IMR-90 (cell line): ENCODE measurements around the gene KDM4F. TPM values are rescaled to one million over a fixed set of nuclear protein-coding genes. Genes with fewer than 3 reads are reported as not detected.

ENCODE experiments used
- ATAC-seq: fragments of 200-7000 bp; cut with Tn5 transposase; 2 replicates; pipeline ENCODE4 v1.9.1; 2020; ENCODE audit warnings: low read depth, mild to moderate bottlenecking, moderate library complexity
- BruUV-seq: library from RNA; stranded (reverse); fragments of 400-500 nt; replicated peaks from 2 replicates; lab custom pipeline; 2021; lab: Mats Ljungman, UMichigan
- CTCF ChIA-PET: fragments of 300-600 bp; formaldehyde crosslinking; extraction: SDS; loops from one replicate; lab custom pipeline; 2021; ENCODE audit warnings: antibody characterized with exemption; lab: Yijun Ruan, JAX
- POLR2A ChIA-PET: fragments of 300-600 bp; sonication (Branson Sonifier 250); formaldehyde crosslinking; loops from one replicate; lab custom pipeline; 2022; ENCODE audit warnings: antibody characterized with exemption; ENCODE audit not compliant: unreplicated experiment; lab: Charles Lee
- DNase-seq: peaks from one replicate; pipeline ENCODE4 v3.0.0; 2013
- H2AFZ ChIP-seq: replicated peaks from 2 replicates; pipeline ENCODE3; 2013; ENCODE audit warnings: low read length, mild to moderate bottlenecking; ENCODE audit not compliant: poor library complexity
- H2AK5ac ChIP-seq: 2 replicates; pipeline ENCODE4 v1.6.1; 2013; ENCODE audit warnings: low read depth, low read length, inconsistent platforms
- H2AK9ac ChIP-seq: replicated peaks from 2 replicates; pipeline ENCODE3; 2013; ENCODE audit warnings: mild to moderate bottlenecking, low read depth, low read length, moderate library complexity; ENCODE audit not compliant: poor library complexity
- H2BK120ac ChIP-seq: 2 replicates; pipeline ENCODE4 v1.6.1; 2013; ENCODE audit warnings: low read depth, low read length, inconsistent platforms
- H2BK15ac ChIP-seq: 3 replicates; pipeline ENCODE4 v1.6.1; 2013; ENCODE audit warnings: low read depth, low read length, inconsistent platforms
- H2BK20ac ChIP-seq: 2 replicates; pipeline ENCODE4 v1.6.1; 2013; ENCODE audit warnings: low read depth, mild to moderate bottlenecking, inconsistent platforms, low read length, moderate library complexity
- H2BK5ac ChIP-seq: 2 replicates; pipeline ENCODE4 v1.6.1; 2013; ENCODE audit warnings: mild to moderate bottlenecking, low read depth, low read length, inconsistent platforms; ENCODE audit not compliant: poor library complexity, severe bottlenecking
- H3K14ac ChIP-seq: replicated peaks from 2 replicates; pipeline ENCODE4 v1.6.1; 2013; ENCODE audit warnings: low read depth, low read length, inconsistent platforms
- H3K18ac ChIP-seq: 2 replicates; pipeline ENCODE4 v1.6.1; 2013; ENCODE audit warnings: low read depth, low read length, control low read depth
- H3K23ac ChIP-seq: 2 replicates; pipeline ENCODE4 v1.6.1; 2013; ENCODE audit warnings: low read depth, low read length, inconsistent platforms
- H3K27ac ChIP-seq: 2 replicates; pipeline ENCODE4 v1.5.1; 2013; ENCODE audit warnings: mild to moderate bottlenecking, control low read depth, low read length; ENCODE audit not compliant: insufficient read depth
- H3K27me3 ChIP-seq: 2 replicates; pipeline ENCODE4 v1.6.1; 2013; ENCODE audit warnings: low read length; ENCODE audit not compliant: control insufficient read depth, insufficient read depth
- H3K36me3 ChIP-seq: 2 replicates; pipeline ENCODE4 v1.6.1; 2013; ENCODE audit warnings: low read length, mixed read lengths; ENCODE audit not compliant: control insufficient read depth, insufficient read depth
- H3K4ac ChIP-seq: 2 replicates; pipeline ENCODE4 v1.6.1; 2013; ENCODE audit warnings: low read depth, low read length, inconsistent platforms
- H3K4me1 ChIP-seq: 2 replicates; pipeline ENCODE4 v1.6.1; 2013; ENCODE audit warnings: low read length, mixed read lengths; ENCODE audit not compliant: control insufficient read depth, insufficient read depth
- H3K4me2 ChIP-seq: 2 replicates; pipeline ENCODE4 v1.6.1; 2013; ENCODE audit warnings: low read depth, mild to moderate bottlenecking, control low read depth, low read length, moderate library complexity
- H3K4me3 ChIP-seq: 2 replicates; pipeline ENCODE4 v1.5.1; 2013; ENCODE audit warnings: low read depth, mild to moderate bottlenecking, control low read depth, low read length, moderate library complexity; ENCODE audit not compliant: insufficient read depth
- H3K56ac ChIP-seq: 2 replicates; pipeline ENCODE4 v1.6.1; 2013; ENCODE audit warnings: low read length, inconsistent platforms; ENCODE audit not compliant: insufficient read depth; ENCODE audit errors: extremely low read depth
- H3K79me1 ChIP-seq, 2 experiments: 2 replicates each; pipeline ENCODE4 v1.6.1; 2013; ENCODE audit warnings: low read length in 2 of 2, inconsistent platforms in 1 of 2, low read depth in 1 of 2
- H3K9ac ChIP-seq: 2 replicates; pipeline ENCODE4 v1.6.1; 2013; ENCODE audit warnings: low read depth, low read length, control low read depth
- H3K9me1 ChIP-seq: 2 replicates; pipeline ENCODE4 v1.6.1; 2013; ENCODE audit warnings: low read length, inconsistent platforms; ENCODE audit not compliant: insufficient read depth
- H3K9me3 ChIP-seq: 2 replicates; pipeline ENCODE4 v1.6.1; 2013; ENCODE audit warnings: low read length; ENCODE audit not compliant: control insufficient read depth, insufficient read depth
- H4K20me1 ChIP-seq: 2 replicates; pipeline ENCODE4 v1.6.1; 2013; ENCODE audit warnings: low read length, inconsistent platforms; ENCODE audit not compliant: insufficient read depth
- H4K5ac ChIP-seq: 2 replicates; pipeline ENCODE4 v1.6.1; 2013; ENCODE audit warnings: mild to moderate bottlenecking, low read depth, low read length, control low read depth
- H4K8ac ChIP-seq, 2 experiments: 2 replicates each; pipeline ENCODE4 v1.6.1; 2013; ENCODE audit warnings: low read depth in 2 of 2, low read length in 2 of 2, control low read depth in 1 of 2, inconsistent platforms in 1 of 2
- H4K91ac ChIP-seq: 2 replicates; pipeline ENCODE4 v1.6.1; 2013; ENCODE audit warnings: low read depth, low read length, inconsistent platforms; ENCODE audit not compliant: insufficient read depth
- BHLHE40 ChIP-seq: fragments of 150-350 bp; IDR thresholded peaks from 2 replicates; pipeline ENCODE4 v1.6.1; 2016; ENCODE audit warnings: mild to moderate bottlenecking, low read depth, low read length
- ELK1 ChIP-seq: fragments of 150-350 bp; IDR thresholded peaks from 2 replicates; pipeline ENCODE4 v1.6.1; 2016; ENCODE audit warnings: low read depth, mild to moderate bottlenecking, low read length, moderate library complexity, borderline replicate concordance
- MAZ ChIP-seq: IDR thresholded peaks from 2 replicates; pipeline ENCODE4 v1.6.1; 2012; ENCODE audit warnings: low read depth, mild to moderate bottlenecking, low read length, improper control_type of control experiment, moderate library complexity, borderline replicate concordance
- RCOR1 ChIP-seq: IDR thresholded peaks from 2 replicates; pipeline ENCODE4 v1.6.1; 2012; ENCODE audit warnings: mild to moderate bottlenecking, low read length, improper control_type of control experiment; ENCODE audit not compliant: insufficient replicate concordance
- SMC3 ChIP-seq: fragments of 150-350 bp; IDR thresholded peaks from 2 replicates; pipeline ENCODE4 v1.6.1; 2016; ENCODE audit warnings: low read depth, mild to moderate bottlenecking, antibody characterized with exemption, low read length, moderate library complexity
- dilution Hi-C: fragments of 300-500 bp; cut with HindIII; formaldehyde crosslinking; loops from one replicate; pipeline ENCODE4 v1.14.3; 2018; ENCODE audit warnings: low sequenced_read_pairs; ENCODE audit not compliant: unreplicated experiment
- in situ Hi-C: fragments of 300-500 bp; cut with MboI; formaldehyde crosslinking; loops from 3 replicates; pipeline ENCODE4 v1.14.3; 2019; ENCODE audit warnings: low sequenced_read_pairs, inconsistent platforms, mixed read lengths
- intact Hi-C: fragments of 100-400 bp; cut with micrococcal nuclease; formaldehyde crosslinking; loops from 2 replicates; pipeline ENCODE4 v1.10.0; 2022
- polyA plus RNA-seq, 3 experiments: library from polyadenylated mRNA; depleted of rRNA; stranded (reverse); fragments of >200 nt; gene quantifications; 2 replicates each; pipeline ENCODE4 v1.2.3, GENCODE V29; 2012; ENCODE audit warnings: low replicate concordance in 1 of 3
- total RNA-seq: library from RNA; depleted of rRNA; stranded (reverse); fragments of >200 nt; gene quantifications from 2 replicates; pipeline ENCODE4 v1.2.3, GENCODE V29; 2012

Gene KDM4F
- total and polyA plus RNA-seq, 2 of the 4 experiments (the other 2 are of a cell fraction), result not detected

- no peak for ATAC-seq
- no peak overlapping the region for H3K14ac ChIP-seq
- CTCF ChIA-PET, result no interaction called here
- H3K18ac ChIP-seq, result no peak overlapping the region
- H2BK20ac ChIP-seq, result no peak overlapping the region
- H3K9me3 ChIP-seq, result no peaks in the 10 kb centered on the region
- no peak overlapping the region for H2BK120ac ChIP-seq
- POLR2A ChIA-PET, result no interaction called here
- no peak overlapping the region for H2BK5ac ChIP-seq
- no peak overlapping the region for H4K8ac ChIP-seq
- TF ChIP-seq MAZ (no peak), ELK1 (no peak), BHLHE40 (no peak), RCOR1 (no peak), SMC3 (no peak)
- intact Hi-C loops (no loop called here), dilution Hi-C loops (no loop called here), in situ Hi-C loops (loop anchor here (25.0 kb wide), 1 partner anchor 1364 kb away; no protein-coding TSS in a partner anchor)
- no peak overlapping the region for H3K56ac ChIP-seq
- BruUV-seq, result no TSS peak
- peaks cover 9 to 18% of the 10 kb centered on the region in 2 experiments; a peak in 2 of 4 replicates for H3K79me1 ChIP-seq
- H2BK15ac ChIP-seq, result no peak overlapping the region
- H2AK5ac ChIP-seq, result no peak overlapping the region
- no peaks in the 10 kb centered on the region for H3K9me1 ChIP-seq
- no peak overlapping the region for H3K9ac ChIP-seq
- H3K27ac ChIP-seq, result no peak overlapping the region
- DNase-seq, result no peak
- no peaks in the 10 kb centered on the region for H3K27me3 ChIP-seq
- H3K4ac ChIP-seq, result no peak overlapping the region
- H3K4me2 ChIP-seq, result no peak overlapping the region
- H4K91ac ChIP-seq, result no peak overlapping the region
- no peaks in the 10 kb centered on the region; the same call in 1 of the 2 replicates for H3K4me1 ChIP-seq
- H4K20me1 ChIP-seq, result no peaks in the 10 kb centered on the region
- H3K4me3 ChIP-seq, result no peak overlapping the region
- H3K36me3 ChIP-seq, result no peaks in the 10 kb centered on the region
- no peak overlapping the region for H2AK9ac ChIP-seq
- H2AFZ ChIP-seq, result no peak overlapping the region
- no peak overlapping the region for H4K5ac ChIP-seq
- H3K23ac ChIP-seq, result no peak overlapping the region
Observed at GRCh38 chr11:95072948-95073347, 23.7 kb downstream of the KDM4F start.
